Transverse colon (tissue), 4 donors: ENCODE results near the gene TFAM. TPM values are rescaled to one million over a fixed set of nuclear protein-coding genes. Genes with fewer than 3 reads are reported as not detected.

Experiments used
- DNase-seq: peaks from one replicate; pipeline ENCODE4 v3.0.0-alpha.2; 2019
- H3K27ac ChIP-seq, 4 donors: fragments of 200-600 bp; sonication (generic); 2 replicates each; pipeline ENCODE4 v1.5.1; 2016 to 2018; ENCODE audit warnings: inconsistent platforms in 4 of 4
- H3K27me3 ChIP-seq: fragments of 200-600 bp; sonication (generic); 2 replicates; pipeline ENCODE4 v1.5.1; 2017; ENCODE audit warnings: inconsistent platforms
- H3K36me3 ChIP-seq, 4 donors: fragments of 200-600 bp; sonication (generic); 2 replicates each; pipeline ENCODE4 v1.5.1; 2017 to 2019; ENCODE audit warnings: inconsistent platforms in 4 of 4
- H3K4me1 ChIP-seq, 4 donors: fragments of 200-600 bp; sonication (generic); 2 replicates each; pipeline ENCODE4 v1.5.1; 2017 to 2020; ENCODE audit warnings: inconsistent platforms in 4 of 4
- H3K4me3 ChIP-seq, 4 donors: fragments of 200-600 bp; sonication (generic); 1 replicate in 1 of 4; 2 replicates in 3 of 4; pipeline versions ENCODE4 v1.5.1 to v1.6.1; 2017 to 2019; ENCODE audit warnings: inconsistent platforms in 4 of 4
- H3K9me3 ChIP-seq, 2 donors: fragments of 200-600 bp; sonication (generic); 2 replicates each; pipeline ENCODE4 v1.5.1; 2017 to 2019; ENCODE audit warnings: inconsistent platforms in 2 of 2
- EP300 ChIP-seq: sonication (generic); formaldehyde crosslinking; IDR thresholded peaks from one replicate; pipeline ENCODE4 v1.6.1; 2017; ENCODE audit warnings: antibody characterized with exemption, low read depth
- POLR2A ChIP-seq: fragments of 450-650 bp; IDR thresholded peaks from one replicate; pipeline ENCODE4 v1.6.1; 2016; ENCODE audit warnings: antibody characterized with exemption, mild to moderate bottlenecking, moderate library complexity
- POLR2AphosphoS5 ChIP-seq, 3 donors: sonication (generic); formaldehyde crosslinking; IDR thresholded peaks; one replicate each; pipeline ENCODE4 v1.6.1; 2016; ENCODE audit warnings: antibody characterized with exemption in 3 of 3
- WGBS, 2 donors: methylation state at CpG; one replicate each; pipeline ENCODE4 v1.1.5; 2018; ENCODE audit warnings: low coverage in 1 of 2; 5-methylcytosine and 5-hydroxymethylcytosine counted together
- in situ Hi-C, 4 donors: fragments of 200-750 bp; cut with MboI; loops; one replicate each; pipeline versions ENCODE4 v1.15.0 to v1.15.1; 2017; ENCODE audit warnings: low sequenced_read_pairs in 3 of 4, low pct_ligation_motif_present in 1 of 4, low pct_unique_long_range_greater_than_20kb in 1 of 4
- intact Hi-C: fragments of 100-400 bp; cut with DNase I; formaldehyde crosslinking; loops from one replicate; pipeline ENCODE4 v1.15.1; 2023; ENCODE audit warnings: low total_unique reads
- total RNA-seq, 4 donors: library from RNA; depleted of rRNA; stranded (reverse); fragments of >200 nt; gene quantifications; one replicate each; pipeline ENCODE4 v1.1.0, GENCODE V29; 2016
- TF ChIP-seq, protein P1 (sequence below), 5 experiments: fragments of 200-600 bp in 3 of 5; fragments of 450-650 bp in 2 of 5; sonication (generic) in 3 of 5; IDR thresholded peaks; 1 replicate in 2 of 5; 2 replicates in 3 of 5; pipeline ENCODE4 v1.5.1; 2016 to 2017; ENCODE audit warnings: antibody characterized with exemption in 5 of 5, inconsistent platforms in 3 of 5, mild to moderate bottlenecking in 2 of 5, moderate library complexity in 1 of 5

TFAM gene
- total RNA-seq, 4 donors from 2014 or later, result 2.2 to 35.2 (median 15.9) TPM

DNA sequence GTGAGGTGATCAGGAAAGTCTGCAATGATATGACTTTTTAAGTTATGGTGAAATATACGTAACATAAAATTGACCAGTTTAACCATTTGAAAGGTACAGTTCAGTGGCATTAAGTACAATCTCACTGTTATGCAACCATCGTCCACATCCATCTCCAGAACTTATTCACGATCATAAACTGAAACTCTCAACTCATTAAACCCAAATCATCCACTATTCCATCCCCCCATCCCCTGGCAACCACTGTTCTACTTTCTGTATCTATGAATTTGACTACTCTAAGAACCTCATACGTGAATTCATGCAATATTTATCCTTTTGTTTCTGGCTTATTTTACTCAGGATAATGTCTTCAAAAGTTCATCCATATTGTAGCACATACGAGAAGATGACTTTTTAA is 48.4 kb downstream of the TFAM start:
- H3K27ac ChIP-seq, result no peak overlapping the region
- intact Hi-C loops, result no loop called here

GRCh38 chr10:58435297-58435985 is 50.2 kb downstream of the TFAM start:
- Histone ChIP-seq H3K4me1 (peaks cover 0 to 10% (median 0%) of the 10 kb centered on the region in 4 donors), H3K9me3 (no peaks in the 10 kb centered on the region), H3K36me3 (no peaks in the 10 kb centered on the region), H3K4me3 (no peak overlapping the region), H3K27me3 (no peaks in the 10 kb centered on the region), H3K27ac (peak overlapping the region in 3 of 4 donors; percentile 6 to 26 (median 17))
- DNase-seq, result peak; percentile 23
- intact Hi-C loops, result no loop called here
- 43 to 51% methylated on average over 1 to 2 of the region's 2 CpGs for WGBS, 2 donors
- in situ Hi-C loops, result no loop called here
- no peak for TF ChIP-seq EP300
- peak in 1 of 3 donors; percentile 25 for TF ChIP-seq POLR2AphosphoS5 (IDR thresholded peaks at IDR 0.05)
- TF ChIP-seq POLR2A, result no peak
- TF ChIP-seq, protein P1, sequence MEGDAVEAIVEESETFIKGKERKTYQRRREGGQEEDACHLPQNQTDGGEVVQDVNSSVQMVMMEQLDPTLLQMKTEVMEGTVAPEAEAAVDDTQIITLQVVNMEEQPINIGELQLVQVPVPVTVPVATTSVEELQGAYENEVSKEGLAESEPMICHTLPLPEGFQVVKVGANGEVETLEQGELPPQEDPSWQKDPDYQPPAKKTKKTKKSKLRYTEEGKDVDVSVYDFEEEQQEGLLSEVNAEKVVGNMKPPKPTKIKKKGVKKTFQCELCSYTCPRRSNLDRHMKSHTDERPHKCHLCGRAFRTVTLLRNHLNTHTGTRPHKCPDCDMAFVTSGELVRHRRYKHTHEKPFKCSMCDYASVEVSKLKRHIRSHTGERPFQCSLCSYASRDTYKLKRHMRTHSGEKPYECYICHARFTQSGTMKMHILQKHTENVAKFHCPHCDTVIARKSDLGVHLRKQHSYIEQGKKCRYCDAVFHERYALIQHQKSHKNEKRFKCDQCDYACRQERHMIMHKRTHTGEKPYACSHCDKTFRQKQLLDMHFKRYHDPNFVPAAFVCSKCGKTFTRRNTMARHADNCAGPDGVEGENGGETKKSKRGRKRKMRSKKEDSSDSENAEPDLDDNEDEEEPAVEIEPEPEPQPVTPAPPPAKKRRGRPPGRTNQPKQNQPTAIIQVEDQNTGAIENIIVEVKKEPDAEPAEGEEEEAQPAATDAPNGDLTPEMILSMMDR (IDR thresholded peaks at IDR 0.05), result no peak

More for the DNA sequence above, 48.4 kb downstream of the TFAM start:
- TF ChIP-seq EP300, result no peak
- TF ChIP-seq, protein P1 (IDR thresholded peaks at IDR 0.05), result no peak
- TF ChIP-seq POLR2A, result no peak
- TF ChIP-seq POLR2AphosphoS5 (IDR thresholded peaks at IDR 0.05), result no peak
- Histone ChIP-seq H3K36me3 (no peaks in the 10 kb centered on the region), H3K27me3 (no peaks in the 10 kb centered on the region), H3K4me1 (peaks cover 0 to 10% (median 0%) of the 10 kb centered on the region in 4 donors), H3K4me3 (no peak overlapping the region), H3K9me3 (no peaks in the 10 kb centered on the region)
- 74 to 83% methylated on average over 5 of the region's 5 CpGs for WGBS, 2 donors
- in situ Hi-C loops, result no loop called here
- no peak for DNase-seq

GRCh38 chr10:58436071-58436470 is 50.9 kb downstream of the TFAM start:
- H3K4me1 ChIP-seq, result peaks cover 0 to 10% (median 0%) of the 10 kb centered on the region in 4 donors
- in situ Hi-C loops (no loop called here), intact Hi-C loops (no loop called here)
- WGBS, 2 donors, result 39% methylated on average over 4 of the region's 4 CpGs
- no peaks in the 10 kb centered on the region for H3K9me3 ChIP-seq
- DNase-seq, result no peak
- H3K27ac ChIP-seq, result peak overlapping the region in 3 of 4 donors; percentile 6 to 26 (median 17)
- no peaks in the 10 kb centered on the region for H3K36me3 ChIP-seq
- no peak overlapping the region for H3K4me3 ChIP-seq
- TF ChIP-seq POLR2A (no peak), POLR2AphosphoS5 (IDR thresholded peaks at IDR 0.05) (no peak), EP300 (no peak)
- TF ChIP-seq, protein P1 (IDR thresholded peaks at IDR 0.05), result no peak
- H3K27me3 ChIP-seq, result no peaks in the 10 kb centered on the region

GRCh38 chr10:58438340-58438871 is 53.2 kb downstream of the TFAM start:
- 55 to 65% methylated on average over 3 of the region's 3 CpGs for whole genome bisulfite sequencing, 2 donors
- DNase-seq, result no peak
- in situ Hi-C loops (no loop called here), intact Hi-C loops (no loop called here)
- H3K27ac ChIP-seq, result no peak overlapping the region
- no peaks in the 10 kb centered on the region for H3K27me3 ChIP-seq
- no peak for TF ChIP-seq POLR2AphosphoS5 (IDR thresholded peaks at IDR 0.05)
- TF ChIP-seq POLR2A, result no peak
- TF ChIP-seq, protein P1 (IDR thresholded peaks at IDR 0.05), result no peak
- no peak for TF ChIP-seq EP300
- H3K9me3 ChIP-seq, result no peaks in the 10 kb centered on the region
- H3K36me3 ChIP-seq, result no peaks in the 10 kb centered on the region
- peaks cover 0 to 10% (median 0%) of the 10 kb centered on the region in 4 donors for H3K4me1 ChIP-seq
- H3K4me3 ChIP-seq, result no peak overlapping the region
